HepG2 (cell line): ENCODE data around the gene AKNA. TPM values are rescaled to one million over a fixed set of nuclear protein-coding genes. Genes with fewer than 3 reads are reported as not detected.

Experiments
- ATAC-seq: fragments of 200-7000 bp; cut with Tn5 transposase; 3 replicates; pipeline ENCODE4 v1.9.1; 2020; ENCODE audit warnings: mild to moderate bottlenecking, moderate library complexity
- BruUV-seq: library from RNA; stranded (reverse); fragments of 400-500 nt; replicated peaks from 2 replicates; lab custom pipeline; 2021; lab: Mats Ljungman, UMichigan
- CTCF ChIA-PET: fragments of 300-600 bp; formaldehyde crosslinking; extraction: SDS; loops from one replicate; lab custom pipeline; 2021; ENCODE audit warnings: low total read pairs, inconsistent platforms, low intra/inter-chr PET ratio; lab: Yijun Ruan, JAX
- POLR2A ChIA-PET: fragments of 350-600 bp; sonication (Branson Sonifier 250); formaldehyde crosslinking; loops from one replicate; lab custom pipeline; 2020; ENCODE audit warnings: antibody characterized with exemption, inconsistent platforms; lab: Yijun Ruan, JAX
- DNase-seq: peaks from one replicate; pipeline ENCODE4 v3.0.0-alpha.2; 2015; ENCODE audit warnings: low spot score
- FAIRE-seq: peaks from 3 replicates; lab custom pipeline; 2011; peaks lifted over from hg19 to GRCh38; lab: Jason Lieb, UNC
- H2AFZ ChIP-seq: one replicate; pipeline ENCODE4 v1.6.1; 2011; ENCODE audit warnings: low read length, inconsistent platforms
- H3K27ac ChIP-seq: fragments of 300-600 bp; 3 replicates; pipeline ENCODE4 v1.8.0; 2011; ENCODE audit warnings: mixed run types, mild to moderate bottlenecking, mixed read lengths, low read length, inconsistent platforms; ENCODE audit not compliant: insufficient read depth; ENCODE audit errors: extremely low read length
- H3K27me3 ChIP-seq, 2 experiments: fragments of 200-600 bp in 1 of 2; 2 replicates in 1 of 2; 3 replicates in 1 of 2; pipeline versions ENCODE4 v1.6.0 to v1.8.0; 2011; ENCODE audit warnings: low read length in 2 of 2, mild to moderate bottlenecking in 2 of 2, moderate library complexity in 2 of 2, inconsistent platforms in 1 of 2; ENCODE audit not compliant: insufficient read depth in 2 of 2, control insufficient read depth in 1 of 2
- H3K36me3 ChIP-seq, 2 experiments: fragments of 200-600 bp in 1 of 2; replicated peaks in 1 of 2; 2 replicates in 1 of 2; 3 replicates in 1 of 2; pipeline versions ENCODE4 v1.5.1 to v1.8.0; 2011; ENCODE audit warnings: low read length in 2 of 2, inconsistent platforms in 1 of 2; ENCODE audit not compliant: insufficient read depth in 2 of 2, control insufficient read depth in 1 of 2
- H3K4me1 ChIP-seq: 2 replicates; pipeline ENCODE4 v1.5.1; 2012; ENCODE audit warnings: low read length, inconsistent platforms; ENCODE audit not compliant: insufficient read depth
- H3K4me2 ChIP-seq: 2 replicates; pipeline ENCODE4 v1.6.0; 2011; ENCODE audit warnings: low read depth, low read length, inconsistent platforms
- H3K4me3 ChIP-seq, 3 experiments: fragments of 200-600 bp in 1 of 3; sonication (generic), shearing (Covaris generic) in 1 of 3; replicated peaks in 1 of 3; 2 replicates each; pipeline ENCODE4 v1.5.1; 2011 to 2016; ENCODE audit warnings: low read length in 3 of 3, inconsistent platforms in 2 of 3, low read depth in 2 of 3, mild to moderate bottlenecking in 2 of 3, control low read depth in 1 of 3, mixed read lengths in 1 of 3; ENCODE audit not compliant: insufficient read depth in 1 of 3
- H3K79me2 ChIP-seq: one replicate; pipeline ENCODE4 v1.6.1; 2011; ENCODE audit warnings: low read length, inconsistent platforms; ENCODE audit not compliant: insufficient read depth
- H3K9ac ChIP-seq: 2 replicates; pipeline ENCODE4 v1.6.0; 2011; ENCODE audit warnings: mild to moderate bottlenecking, low read depth, low read length, inconsistent platforms; ENCODE audit not compliant: insufficient read depth
- H3K9me3 ChIP-seq: 2 replicates; pipeline ENCODE4 v1.5.1; 2012; ENCODE audit warnings: mild to moderate bottlenecking, low read length
- H4K20me1 ChIP-seq: 2 replicates; pipeline ENCODE4 v1.6.0; 2011; ENCODE audit warnings: inconsistent platforms, mild to moderate bottlenecking, low read length, moderate library complexity; ENCODE audit not compliant: insufficient read depth
- FOXA3 ChIP-seq: IDR thresholded peaks from 2 replicates; pipeline ENCODE4 v1.6.1; 2016; ENCODE audit warnings: missing genetic modification reagents, missing compliant biosample characterization
- HOXD1 ChIP-seq: sonication (generic); formaldehyde crosslinking; IDR thresholded peaks from 2 replicates; pipeline ENCODE4 v1.5.0; 2020; ENCODE audit warnings: missing genetic modification reagents
- RAD51 ChIP-seq: fragments of 450-650 bp; IDR thresholded peaks from 2 replicates; pipeline ENCODE4 v1.6.1; 2016; ENCODE audit warnings: borderline replicate concordance
- YY1 ChIP-seq: IDR thresholded peaks from 2 replicates; pipeline ENCODE4 v1.6.1; 2011; ENCODE audit warnings: low read length, low read depth, moderate library complexity, mild to moderate bottlenecking; ENCODE audit not compliant: insufficient read depth, insufficient replicate concordance
- ZNF292 ChIP-seq: sonication (generic); formaldehyde crosslinking; IDR thresholded peaks from 2 replicates; pipeline ENCODE4 v1.8.1; 2022; ENCODE audit warnings: mild to moderate bottlenecking, low read depth, missing genetic modification reagents, borderline replicate concordance
- ZNF629 ChIP-seq: sonication (generic); formaldehyde crosslinking; conservative IDR thresholded peaks from 2 replicates; pipeline ENCODE4 v1.5.0; 2020; ENCODE audit warnings: missing genetic modification reagents
- ZNF660 ChIP-seq: sonication (generic); formaldehyde crosslinking; IDR thresholded peaks from 2 replicates; pipeline ENCODE4 v1.5.1; 2020; ENCODE audit warnings: mild to moderate bottlenecking, low read depth, missing genetic modification reagents, borderline replicate concordance
- ZNF781 ChIP-seq: sonication (generic); formaldehyde crosslinking; IDR thresholded peaks from 2 replicates; pipeline ENCODE4 v1.5.1; 2020; ENCODE audit warnings: borderline replicate concordance, mild to moderate bottlenecking, missing genetic modification reagents; ENCODE audit errors: not compliant biosample characterization
- ZNF839 ChIP-seq: sonication (generic); formaldehyde crosslinking; IDR thresholded peaks from 2 replicates; pipeline ENCODE4 v1.4.0; 2020; ENCODE audit warnings: missing genetic modification reagents, mild to moderate bottlenecking, borderline replicate concordance
- WGBS: methylation state at CpG from one replicate; pipeline ENCODE4 v1.1.6; 2017; ENCODE audit warnings: low lambda C conversion rate; 5-methylcytosine and 5-hydroxymethylcytosine counted together
- in situ Hi-C: cut with HindIII; loops from 2 replicates; pipeline ENCODE4 v1.10.0; 2017; ENCODE audit warnings: low pct_unique_long_range_greater_than_20kb; ENCODE audit not compliant: extremely low pct_ligation_motif_present
- intact Hi-C: fragments of 100-400 bp; cut with micrococcal nuclease; formaldehyde crosslinking; loops from one replicate; pipeline ENCODE4 v1.10.0; 2022; ENCODE audit not compliant: unreplicated experiment
- polyA plus RNA-seq, 8 experiments: library from polyadenylated mRNA; depleted of rRNA in 3 of 8; stranded (reverse) in 7 of 8; unstranded in 1 of 8; fragments of >200 nt; fragmentation: Illumina TruSeq in 4 of 8; extraction: Trizol in 4 of 8; gene quantifications; 2 replicates each; pipeline versions ENCODE4 v1.2.1 to v1.2.3, GENCODE V29; 2011 to 2016; ENCODE audit warnings: low read depth in 4 of 8, missing spikeins in 1 of 8, mixed read lengths in 1 of 8; ENCODE audit not compliant: insufficient read depth in 1 of 8
- total RNA-seq, 5 experiments: library from RNA; depleted of rRNA; stranded (reverse); fragments of >200 nt; fragmentation: Illumina TruSeq; extraction: Trizol; gene quantifications; 2 replicates each; pipeline ENCODE4 v1.2.3, GENCODE V29; 2016; ENCODE audit warnings: low read depth in 1 of 5
- TF ChIP-seq, protein P1 (sequence below): sonication (generic); formaldehyde crosslinking; IDR thresholded peaks from 2 replicates; pipeline ENCODE4 v1.5.1; 2020; ENCODE audit warnings: missing genetic modification reagents, mild to moderate bottlenecking, borderline replicate concordance
- TF ChIP-seq, protein P2 (sequence below): sonication (generic); formaldehyde crosslinking; IDR thresholded peaks from 2 replicates; pipeline ENCODE4 v1.5.1; 2020; ENCODE audit warnings: mild to moderate bottlenecking, missing genetic modification reagents, moderate library complexity

AKNA gene
- total and polyA plus RNA-seq, 2 of the 13 experiments (the other 11 are each of a cell fraction or from before 2014, with no cell fraction given), result 3.0 to 3.1 TPM

- Histone ChIP-seq H3K27ac (peak overlapping the region; percentile 52), H3K4me1 (peaks cover 64% of the 10 kb centered on the region), H3K27me3 (no peaks in the 10 kb centered on the region), H4K20me1 (no peaks in the 10 kb centered on the region), H3K4me2 (peak overlapping the region; percentile 69), H3K36me3 (no peaks in the 10 kb centered on the region), H3K4me3 (peak overlapping the region in 1 of 3 experiments; percentile 44; a peak in 2 of 6 replicates), H3K9ac (peak overlapping the region; percentile 19; the same call in 1 of the 2 replicates), H3K9me3 (no peaks in the 10 kb centered on the region), H3K79me2 (no peaks in the 10 kb centered on the region), H2AFZ (no peak overlapping the region)
- ChIA-PET CTCF (no interaction called here), POLR2A (interaction anchor here (0.9 to 1.9 kb wide), 5 partner anchors 8 to 187 kb away, joined by 4 to 5 read pairs (median 4); partner anchors contain the start of genes AKNA and ATP6V1G1)
- FAIRE-seq (no peak), ATAC-seq (no peak)
- WGBS, result 79% methylated on average over 2 of the region's 2 CpGs
- intact Hi-C loops, result loop anchor here (10.0 kb wide), 2 partner anchors 614 to 1834 kb away; no protein-coding TSS in a partner anchor
- BruUV-seq, result no TSS peak
- in situ Hi-C loops, result loop anchor here (10.0 to 25.0 kb wide), 3 partner anchors 104 to 512 kb away; partner anchors contain the start of genes TEX53 and WHRN
- TF ChIP-seq ZNF660 (CRISPR knock-in tag), result no peak
- TF ChIP-seq ZNF839 (CRISPR knock-in tag), result no peak
- TF ChIP-seq, protein P1, sequence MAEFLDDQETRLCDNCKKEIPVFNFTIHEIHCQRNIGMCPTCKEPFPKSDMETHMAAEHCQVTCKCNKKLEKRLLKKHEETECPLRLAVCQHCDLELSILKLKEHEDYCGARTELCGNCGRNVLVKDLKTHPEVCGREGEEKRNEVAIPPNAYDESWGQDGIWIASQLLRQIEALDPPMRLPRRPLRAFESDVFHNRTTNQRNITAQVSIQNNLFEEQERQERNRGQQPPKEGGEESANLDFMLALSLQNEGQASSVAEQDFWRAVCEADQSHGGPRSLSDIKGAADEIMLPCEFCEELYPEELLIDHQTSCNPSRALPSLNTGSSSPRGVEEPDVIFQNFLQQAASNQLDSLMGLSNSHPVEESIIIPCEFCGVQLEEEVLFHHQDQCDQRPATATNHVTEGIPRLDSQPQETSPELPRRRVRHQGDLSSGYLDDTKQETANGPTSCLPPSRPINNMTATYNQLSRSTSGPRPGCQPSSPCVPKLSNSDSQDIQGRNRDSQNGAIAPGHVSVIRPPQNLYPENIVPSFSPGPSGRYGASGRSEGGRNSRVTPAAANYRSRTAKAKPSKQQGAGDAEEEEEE (CRISPR knock-in tag), result no peak
- no peak for TF ChIP-seq FOXA3 (CRISPR knock-in tag)
- no peak for TF ChIP-seq ZNF292 (CRISPR knock-in tag)
- TF ChIP-seq ZNF781 (CRISPR knock-in tag), result no peak
- TF ChIP-seq ZNF629 (CRISPR knock-in tag), result peak; percentile 90
- no peak for TF ChIP-seq HOXD1 (CRISPR knock-in tag)
- no peak for TF ChIP-seq YY1
- no peak for TF ChIP-seq RAD51
- TF ChIP-seq, protein P2, sequence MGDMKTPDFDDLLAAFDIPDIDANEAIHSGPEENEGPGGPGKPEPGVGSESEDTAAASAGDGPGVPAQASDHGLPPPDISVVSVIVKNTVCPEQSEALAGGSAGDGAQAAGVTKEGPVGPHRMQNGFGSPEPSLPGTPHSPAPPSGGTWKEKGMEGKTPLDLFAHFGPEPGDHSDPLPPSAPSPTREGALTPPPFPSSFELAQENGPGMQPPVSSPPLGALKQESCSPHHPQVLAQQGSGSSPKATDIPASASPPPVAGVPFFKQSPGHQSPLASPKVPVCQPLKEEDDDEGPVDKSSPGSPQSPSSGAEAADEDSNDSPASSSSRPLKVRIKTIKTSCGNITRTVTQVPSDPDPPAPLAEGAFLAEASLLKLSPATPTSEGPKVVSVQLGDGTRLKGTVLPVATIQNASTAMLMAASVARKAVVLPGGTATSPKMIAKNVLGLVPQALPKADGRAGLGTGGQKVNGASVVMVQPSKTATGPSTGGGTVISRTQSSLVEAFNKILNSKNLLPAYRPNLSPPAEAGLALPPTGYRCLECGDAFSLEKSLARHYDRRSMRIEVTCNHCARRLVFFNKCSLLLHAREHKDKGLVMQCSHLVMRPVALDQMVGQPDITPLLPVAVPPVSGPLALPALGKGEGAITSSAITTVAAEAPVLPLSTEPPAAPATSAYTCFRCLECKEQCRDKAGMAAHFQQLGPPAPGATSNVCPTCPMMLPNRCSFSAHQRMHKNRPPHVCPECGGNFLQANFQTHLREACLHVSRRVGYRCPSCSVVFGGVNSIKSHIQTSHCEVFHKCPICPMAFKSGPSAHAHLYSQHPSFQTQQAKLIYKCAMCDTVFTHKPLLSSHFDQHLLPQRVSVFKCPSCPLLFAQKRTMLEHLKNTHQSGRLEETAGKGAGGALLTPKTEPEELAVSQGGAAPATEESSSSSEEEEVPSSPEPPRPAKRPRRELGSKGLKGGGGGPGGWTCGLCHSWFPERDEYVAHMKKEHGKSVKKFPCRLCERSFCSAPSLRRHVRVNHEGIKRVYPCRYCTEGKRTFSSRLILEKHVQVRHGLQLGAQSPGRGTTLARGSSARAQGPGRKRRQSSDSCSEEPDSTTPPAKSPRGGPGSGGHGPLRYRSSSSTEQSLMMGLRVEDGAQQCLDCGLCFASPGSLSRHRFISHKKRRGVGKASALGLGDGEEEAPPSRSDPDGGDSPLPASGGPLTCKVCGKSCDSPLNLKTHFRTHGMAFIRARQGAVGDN (CRISPR knock-in tag), result peak; percentile 19; the same call in 1 of the 2 replicates
- TF ChIP-seq, all 625 proteins: peak for 2
- DNase-seq, result no peak
Observed at GRCh38 chr9:114400772-114401171, 13.0 kb upstream of the AKNA start.
